GM12878 (cell line): ENCODE results near the gene GAB1.

ENCODE experiments used
- DPF2 ChIP-seq: fragments of 450-650 bp; IDR thresholded peaks from 2 replicates; pipeline ENCODE4 v1.6.1; 2017; ENCODE audit warnings: mild to moderate bottlenecking
- EZH2 ChIP-seq: IDR thresholded peaks from 2 replicates; pipeline ENCODE4 v1.6.1; 2012; ENCODE audit warnings: low read depth, mild to moderate bottlenecking, control low read depth, inconsistent platforms, low read length, borderline replicate concordance; ENCODE audit not compliant: control insufficient read depth
- KLF5 ChIP-seq: fragments of 450-650 bp; IDR thresholded peaks from 2 replicates; pipeline ENCODE4 v1.6.1; 2014; ENCODE audit warnings: mild to moderate bottlenecking; ENCODE audit not compliant: partially characterized antibody
- NBN ChIP-seq: fragments of 450-650 bp; IDR thresholded peaks from 2 replicates; pipeline ENCODE4 v1.6.1; 2016
- NRF1 ChIP-seq: conservative IDR thresholded peaks from 2 replicates; pipeline ENCODE4 v1.6.1; 2011; ENCODE audit warnings: mild to moderate bottlenecking, low read depth, low read length, improper control_type of control experiment
- POLR2A ChIP-seq: IDR thresholded peaks from 2 replicates; pipeline ENCODE4 v1.6.1; 2011; ENCODE audit warnings: low read depth, mild to moderate bottlenecking, low read length
- RFX5 ChIP-seq: IDR thresholded peaks from 2 replicates; pipeline ENCODE4 v1.6.1; 2011; ENCODE audit warnings: low read depth, low read length, improper control_type of control experiment
- ZBTB33 ChIP-seq: fragments of 450-650 bp; IDR thresholded peaks from 2 replicates; pipeline ENCODE4 v1.6.1; 2017; ENCODE audit warnings: mild to moderate bottlenecking
- TF ChIP-seq, protein P1 (sequence below), 3 experiments: IDR thresholded peaks in 2 of 3; conservative IDR thresholded peaks in 1 of 3; 2 replicates each; pipeline ENCODE4 v1.5.1; 2011; ENCODE audit warnings: low read depth in 3 of 3, low read length in 3 of 3, mild to moderate bottlenecking in 3 of 3, control low read depth in 2 of 3, moderate library complexity in 2 of 3, inconsistent platforms in 1 of 3, mixed read lengths in 1 of 3; ENCODE audit not compliant: control insufficient read depth in 2 of 3, insufficient read depth in 1 of 3; ENCODE audit errors: extremely low read depth in 1 of 3
- TF ChIP-seq, protein P2 (sequence below): IDR thresholded peaks from 2 replicates; pipeline ENCODE4 v1.6.1; 2012; ENCODE audit warnings: low read depth, low read length, improper control_type of control experiment
- TF ChIP-seq, protein P3 (sequence below): IDR thresholded peaks from 2 replicates; pipeline ENCODE4 v1.6.1; 2011; ENCODE audit warnings: borderline replicate concordance, low read depth, mild to moderate bottlenecking, moderate library complexity, low read length; ENCODE audit not compliant: insufficient read depth, poor library complexity, severe bottlenecking

DNA sequence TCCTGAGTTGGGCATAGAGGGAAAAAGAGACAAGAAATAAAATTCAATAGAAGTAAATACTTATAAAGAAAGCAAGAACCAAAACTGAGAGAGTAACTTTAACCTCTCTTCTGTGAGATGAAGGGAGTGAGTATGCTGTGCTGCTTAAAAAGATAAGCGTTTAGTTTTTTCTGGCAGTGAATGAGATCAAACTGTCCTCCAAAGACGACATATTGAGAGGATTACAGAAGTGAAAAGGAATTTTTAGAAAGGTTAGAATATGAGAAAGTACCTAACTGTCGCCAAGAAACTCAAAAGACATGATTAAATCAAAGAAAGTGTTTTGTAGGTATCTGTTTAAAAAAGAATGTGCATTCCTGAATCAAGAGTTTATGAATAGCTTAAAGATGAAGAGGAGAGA is 16.0 kb downstream of the GAB1 start:
- TF ChIP-seq EZH2 (no peak), RFX5 (no peak), NBN (no peak), KLF5 (no peak), ZBTB33 (no peak), DPF2 (no peak), NRF1 (no peak), POLR2A (no peak)
- TF ChIP-seq, protein P1, sequence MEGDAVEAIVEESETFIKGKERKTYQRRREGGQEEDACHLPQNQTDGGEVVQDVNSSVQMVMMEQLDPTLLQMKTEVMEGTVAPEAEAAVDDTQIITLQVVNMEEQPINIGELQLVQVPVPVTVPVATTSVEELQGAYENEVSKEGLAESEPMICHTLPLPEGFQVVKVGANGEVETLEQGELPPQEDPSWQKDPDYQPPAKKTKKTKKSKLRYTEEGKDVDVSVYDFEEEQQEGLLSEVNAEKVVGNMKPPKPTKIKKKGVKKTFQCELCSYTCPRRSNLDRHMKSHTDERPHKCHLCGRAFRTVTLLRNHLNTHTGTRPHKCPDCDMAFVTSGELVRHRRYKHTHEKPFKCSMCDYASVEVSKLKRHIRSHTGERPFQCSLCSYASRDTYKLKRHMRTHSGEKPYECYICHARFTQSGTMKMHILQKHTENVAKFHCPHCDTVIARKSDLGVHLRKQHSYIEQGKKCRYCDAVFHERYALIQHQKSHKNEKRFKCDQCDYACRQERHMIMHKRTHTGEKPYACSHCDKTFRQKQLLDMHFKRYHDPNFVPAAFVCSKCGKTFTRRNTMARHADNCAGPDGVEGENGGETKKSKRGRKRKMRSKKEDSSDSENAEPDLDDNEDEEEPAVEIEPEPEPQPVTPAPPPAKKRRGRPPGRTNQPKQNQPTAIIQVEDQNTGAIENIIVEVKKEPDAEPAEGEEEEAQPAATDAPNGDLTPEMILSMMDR (IDR thresholded peaks at IDR 0.05 in 2 of 3, conservative IDR thresholded peaks at IDR 0.05 in 1 of 3; ENCODE audit: control insufficient read depth in 2 of 3, extremely low read depth in 1 of 3, insufficient read depth in 1 of 3, low read depth in 3 of 3, low read length in 3 of 3): no peak
- TF ChIP-seq, protein P2, sequence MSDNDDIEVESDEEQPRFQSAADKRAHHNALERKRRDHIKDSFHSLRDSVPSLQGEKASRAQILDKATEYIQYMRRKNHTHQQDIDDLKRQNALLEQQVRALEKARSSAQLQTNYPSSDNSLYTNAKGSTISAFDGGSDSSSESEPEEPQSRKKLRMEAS: no peak
- TF ChIP-seq, protein P3, sequence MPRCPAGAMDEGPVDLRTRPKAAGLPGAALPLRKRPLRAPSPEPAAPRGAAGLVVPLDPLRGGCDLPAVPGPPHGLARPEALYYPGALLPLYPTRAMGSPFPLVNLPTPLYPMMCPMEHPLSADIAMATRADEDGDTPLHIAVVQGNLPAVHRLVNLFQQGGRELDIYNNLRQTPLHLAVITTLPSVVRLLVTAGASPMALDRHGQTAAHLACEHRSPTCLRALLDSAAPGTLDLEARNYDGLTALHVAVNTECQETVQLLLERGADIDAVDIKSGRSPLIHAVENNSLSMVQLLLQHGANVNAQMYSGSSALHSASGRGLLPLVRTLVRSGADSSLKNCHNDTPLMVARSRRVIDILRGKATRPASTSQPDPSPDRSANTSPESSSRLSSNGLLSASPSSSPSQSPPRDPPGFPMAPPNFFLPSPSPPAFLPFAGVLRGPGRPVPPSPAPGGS: no peak
